Measurements from ENCODE around the gene STPG2.

DNA sequence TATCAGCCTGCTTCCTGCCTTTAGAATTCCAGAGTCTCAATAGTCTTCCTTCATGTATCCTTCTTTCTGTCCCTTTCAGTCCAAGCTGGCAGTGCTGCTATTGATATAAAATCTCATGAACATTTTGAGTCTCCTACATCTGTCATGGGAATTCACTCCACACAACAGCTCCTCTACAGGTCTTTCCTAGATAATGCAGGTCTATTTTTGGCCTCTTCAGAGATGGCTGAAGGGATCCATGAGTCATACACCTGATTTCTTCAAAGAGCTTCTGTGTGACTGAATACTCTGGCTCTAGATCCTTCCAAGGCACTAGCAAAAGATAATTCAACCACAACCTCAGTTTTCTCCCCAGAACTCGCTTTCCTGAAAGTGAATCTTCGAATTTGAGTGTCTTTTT is 115.4 kb downstream of the STPG2 start:
- TF ChIP-seq POLR2AphosphoS5 (IDR thresholded peaks at IDR 0.05; ENCODE audit: low read length), result no peak
- no peak for TF ChIP-seq BACH1 (IDR thresholded peaks at IDR 0.05; ENCODE audit: borderline replicate concordance)
- no peak for TF ChIP-seq HDGF (IDR thresholded peaks at IDR 0.05)
- TF ChIP-seq NFIC (IDR thresholded peaks at IDR 0.05; ENCODE audit: low read depth, low read length), result no peak
- no peak for TF ChIP-seq HDAC6 (IDR thresholded peaks at IDR 0.05; ENCODE audit: unreplicated experiment)
- TF ChIP-seq ZNF24 (IDR thresholded peaks at IDR 0.05), result no peak
- TF ChIP-seq, protein P1, sequence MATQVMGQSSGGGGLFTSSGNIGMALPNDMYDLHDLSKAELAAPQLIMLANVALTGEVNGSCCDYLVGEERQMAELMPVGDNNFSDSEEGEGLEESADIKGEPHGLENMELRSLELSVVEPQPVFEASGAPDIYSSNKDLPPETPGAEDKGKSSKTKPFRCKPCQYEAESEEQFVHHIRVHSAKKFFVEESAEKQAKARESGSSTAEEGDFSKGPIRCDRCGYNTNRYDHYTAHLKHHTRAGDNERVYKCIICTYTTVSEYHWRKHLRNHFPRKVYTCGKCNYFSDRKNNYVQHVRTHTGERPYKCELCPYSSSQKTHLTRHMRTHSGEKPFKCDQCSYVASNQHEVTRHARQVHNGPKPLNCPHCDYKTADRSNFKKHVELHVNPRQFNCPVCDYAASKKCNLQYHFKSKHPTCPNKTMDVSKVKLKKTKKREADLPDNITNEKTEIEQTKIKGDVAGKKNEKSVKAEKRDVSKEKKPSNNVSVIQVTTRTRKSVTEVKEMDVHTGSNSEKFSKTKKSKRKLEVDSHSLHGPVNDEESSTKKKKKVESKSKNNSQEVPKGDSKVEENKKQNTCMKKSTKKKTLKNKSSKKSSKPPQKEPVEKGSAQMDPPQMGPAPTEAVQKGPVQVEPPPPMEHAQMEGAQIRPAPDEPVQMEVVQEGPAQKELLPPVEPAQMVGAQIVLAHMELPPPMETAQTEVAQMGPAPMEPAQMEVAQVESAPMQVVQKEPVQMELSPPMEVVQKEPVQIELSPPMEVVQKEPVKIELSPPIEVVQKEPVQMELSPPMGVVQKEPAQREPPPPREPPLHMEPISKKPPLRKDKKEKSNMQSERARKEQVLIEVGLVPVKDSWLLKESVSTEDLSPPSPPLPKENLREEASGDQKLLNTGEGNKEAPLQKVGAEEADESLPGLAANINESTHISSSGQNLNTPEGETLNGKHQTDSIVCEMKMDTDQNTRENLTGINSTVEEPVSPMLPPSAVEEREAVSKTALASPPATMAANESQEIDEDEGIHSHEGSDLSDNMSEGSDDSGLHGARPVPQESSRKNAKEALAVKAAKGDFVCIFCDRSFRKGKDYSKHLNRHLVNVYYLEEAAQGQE (IDR thresholded peaks at IDR 0.05; ENCODE audit: low read depth, low read length), result no peak
- TF ChIP-seq, protein P2, sequence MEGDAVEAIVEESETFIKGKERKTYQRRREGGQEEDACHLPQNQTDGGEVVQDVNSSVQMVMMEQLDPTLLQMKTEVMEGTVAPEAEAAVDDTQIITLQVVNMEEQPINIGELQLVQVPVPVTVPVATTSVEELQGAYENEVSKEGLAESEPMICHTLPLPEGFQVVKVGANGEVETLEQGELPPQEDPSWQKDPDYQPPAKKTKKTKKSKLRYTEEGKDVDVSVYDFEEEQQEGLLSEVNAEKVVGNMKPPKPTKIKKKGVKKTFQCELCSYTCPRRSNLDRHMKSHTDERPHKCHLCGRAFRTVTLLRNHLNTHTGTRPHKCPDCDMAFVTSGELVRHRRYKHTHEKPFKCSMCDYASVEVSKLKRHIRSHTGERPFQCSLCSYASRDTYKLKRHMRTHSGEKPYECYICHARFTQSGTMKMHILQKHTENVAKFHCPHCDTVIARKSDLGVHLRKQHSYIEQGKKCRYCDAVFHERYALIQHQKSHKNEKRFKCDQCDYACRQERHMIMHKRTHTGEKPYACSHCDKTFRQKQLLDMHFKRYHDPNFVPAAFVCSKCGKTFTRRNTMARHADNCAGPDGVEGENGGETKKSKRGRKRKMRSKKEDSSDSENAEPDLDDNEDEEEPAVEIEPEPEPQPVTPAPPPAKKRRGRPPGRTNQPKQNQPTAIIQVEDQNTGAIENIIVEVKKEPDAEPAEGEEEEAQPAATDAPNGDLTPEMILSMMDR (IDR thresholded peaks at IDR 0.05 in 2 of 3, conservative IDR thresholded peaks at IDR 0.05 in 1 of 3; ENCODE audit: control insufficient read depth in 2 of 3, extremely low read depth in 1 of 3, insufficient read depth in 1 of 3, low read depth in 3 of 3, low read length in 3 of 3), result no peak
